IPS DF 6.9 (cell line): ENCODE data around the gene RBPMS2.

Experiments
- DNase-seq: peaks from one replicate; pipeline ENCODE4 v3.0.0-alpha.2; 2013; ENCODE audit warnings: low read depth, low spot score
- H3K27ac ChIP-seq: one replicate; pipeline ENCODE4 v1.5.1; 2013; ENCODE audit warnings: low read length, control low read depth
- H3K27me3 ChIP-seq: 2 replicates; pipeline ENCODE4 v1.6.1; 2013; ENCODE audit warnings: mild to moderate bottlenecking, low read length; ENCODE audit not compliant: control insufficient read depth, insufficient read depth
- H3K36me3 ChIP-seq: 2 replicates; pipeline ENCODE4 v1.6.1; 2013; ENCODE audit warnings: low read length; ENCODE audit not compliant: control insufficient read depth, insufficient read depth
- H3K4me1 ChIP-seq: 2 replicates; pipeline ENCODE4 v1.6.1; 2013; ENCODE audit warnings: low read length; ENCODE audit not compliant: control insufficient read depth, insufficient read depth
- H3K4me3 ChIP-seq: 2 replicates; pipeline ENCODE4 v1.5.1; 2013; ENCODE audit warnings: mild to moderate bottlenecking, low read length
- H3K9me3 ChIP-seq: 2 replicates; pipeline ENCODE4 v1.6.1; 2013; ENCODE audit warnings: low read length, inconsistent platforms; ENCODE audit not compliant: control insufficient read depth, insufficient read depth
- WGBS: extraction: QIAGEN DNeasy Blood & Tissue Kit; methylation state at CpG from one replicate; pipeline ENCODE4 v1.1.7; 2013; ENCODE audit warnings: mixed read lengths, missing lambda C conversion rate; ENCODE audit not compliant: insufficient read length, insufficient coverage; 5-methylcytosine and 5-hydroxymethylcytosine counted together

Gene RBPMS2

GRCh38 chr15:64772964-64773363 lies 2.4 kb downstream of the RBPMS2 start:
- peaks cover 17% of the 10 kb centered on the region for H3K4me1 ChIP-seq
- H3K27ac ChIP-seq, result no peak overlapping the region
- no peaks in the 10 kb centered on the region for H3K36me3 ChIP-seq
- WGBS, result no CpG with 5 or more reads among the region's 6 CpGs
- H3K9me3 ChIP-seq, result no peaks in the 10 kb centered on the region
- H3K27me3 ChIP-seq, result no peaks in the 10 kb centered on the region
- no peak for DNase-seq
- H3K4me3 ChIP-seq, result peak overlapping the region; percentile 16; the same call in 1 of the 2 replicates

GRCh38 chr15:64772488-64772887 lies 2.9 kb downstream of the RBPMS2 start:
- Histone ChIP-seq H3K27me3 (no peaks in the 10 kb centered on the region), H3K4me3 (no peak overlapping the region; the same call in 1 of the 2 replicates), H3K4me1 (peaks cover 17% of the 10 kb centered on the region), H3K9me3 (no peaks in the 10 kb centered on the region), H3K27ac (no peak overlapping the region), H3K36me3 (no peaks in the 10 kb centered on the region)
- no CpG with 5 or more reads among the region's 3 CpGs for whole genome bisulfite sequencing
- no peak for DNase-seq

- no peak overlapping the region for H3K4me3 ChIP-seq
- WGBS, result no CpG with 5 or more reads among the region's 2 CpGs
Observed at GRCh38 chr15:64770626-64771025, 4.8 kb downstream of the RBPMS2 start.

GRCh38 chr15:64767203-64767602 lies 8.2 kb downstream of the RBPMS2 start:
- DNase-seq, result no peak
- Histone ChIP-seq H3K4me3 (no peak overlapping the region), H3K4me1 (peaks cover 7% of the 10 kb centered on the region), H3K36me3 (0 out of 2 replicates have a peak, but pooled peaks cover 2% of the 10 kb centered on the region), H3K27ac (no peak overlapping the region), H3K9me3 (no peaks in the 10 kb centered on the region), H3K27me3 (no peaks in the 10 kb centered on the region)
- WGBS, result no CpG with 5 or more reads among the region's 7 CpGs

More at GRCh38 chr15:64770626-64771025, 4.8 kb downstream of the RBPMS2 start:
- no peaks in the 10 kb centered on the region for H3K9me3 ChIP-seq
- no peak overlapping the region for H3K27ac ChIP-seq
- no peaks in the 10 kb centered on the region for H3K27me3 ChIP-seq
- DNase-seq, result no peak
- peaks cover 16% of the 10 kb centered on the region for H3K4me1 ChIP-seq
- H3K36me3 ChIP-seq, result no peaks in the 10 kb centered on the region

GRCh38 chr15:64766058-64766457 lies 9.3 kb downstream of the RBPMS2 start:
- no peak for DNase-seq
- Histone ChIP-seq H3K4me1 (peaks cover 8% of the 10 kb centered on the region), H3K9me3 (no peaks in the 10 kb centered on the region), H3K27me3 (no peaks in the 10 kb centered on the region), H3K27ac (no peak overlapping the region), H3K4me3 (no peak overlapping the region), H3K36me3 (0 out of 2 replicates have a peak, but pooled peaks cover 2% of the 10 kb centered on the region)
- no CpG with 5 or more reads among the region's 8 CpGs for WGBS

GRCh38 chr15:64763874-64764273 lies 11.5 kb downstream of the RBPMS2 start:
- H3K36me3 ChIP-seq, result 0 out of 2 replicates have a peak, but pooled peaks cover 2% of the 10 kb centered on the region
- no peak overlapping the region for H3K27ac ChIP-seq
- H3K27me3 ChIP-seq, result no peaks in the 10 kb centered on the region
- peaks cover 5% of the 10 kb centered on the region for H3K4me1 ChIP-seq
- no peak overlapping the region for H3K4me3 ChIP-seq
- H3K9me3 ChIP-seq, result no peaks in the 10 kb centered on the region
- no CpG with 5 or more reads among the region's 4 CpGs for WGBS
- DNase-seq, result no peak

GRCh38 chr15:64763462-64763861 lies 11.9 kb downstream of the RBPMS2 start:
- H3K9me3 ChIP-seq, result no peaks in the 10 kb centered on the region
- no peak overlapping the region for H3K4me3 ChIP-seq
- H3K27ac ChIP-seq, result no peak overlapping the region
- 0 out of 2 replicates have a peak, but pooled peaks cover 2% of the 10 kb centered on the region for H3K36me3 ChIP-seq
- DNase-seq, result no peak
- H3K27me3 ChIP-seq, result no peaks in the 10 kb centered on the region
- H3K4me1 ChIP-seq, result peaks cover 5% of the 10 kb centered on the region

- DNase-seq, result no peak
- no peak overlapping the region for H3K4me3 ChIP-seq
- H3K36me3 ChIP-seq, result 0 out of 2 replicates have a peak, but pooled peaks cover 2% of the 10 kb centered on the region
- H3K27ac ChIP-seq, result no peak overlapping the region
- H3K27me3 ChIP-seq, result no peaks in the 10 kb centered on the region
- H3K9me3 ChIP-seq, result no peaks in the 10 kb centered on the region
- H3K4me1 ChIP-seq, result peaks cover 5% of the 10 kb centered on the region
- WGBS, result no CpG with 5 or more reads among the region's 8 CpGs
Observed at GRCh38 chr15:64763021-64763420, 12.4 kb downstream of the RBPMS2 start.

GRCh38 chr15:64762546-64762945 lies 12.8 kb downstream of the RBPMS2 start:
- Histone ChIP-seq H3K9me3 (no peaks in the 10 kb centered on the region), H3K27ac (no peak overlapping the region), H3K4me1 (peaks cover 5% of the 10 kb centered on the region), H3K27me3 (no peaks in the 10 kb centered on the region), H3K4me3 (no peak overlapping the region), H3K36me3 (0 out of 2 replicates have a peak, but pooled peaks cover 2% of the 10 kb centered on the region)
- no CpG with 5 or more reads among the region's 8 CpGs for WGBS
- no peak for DNase-seq

- Histone ChIP-seq H3K4me3 (no peak overlapping the region), H3K4me1 (peaks cover 3% of the 10 kb centered on the region), H3K27me3 (no peaks in the 10 kb centered on the region), H3K9me3 (no peaks in the 10 kb centered on the region), H3K27ac (no peak overlapping the region), H3K36me3 (peaks cover 2% of the 10 kb centered on the region; the same call in 1 of the 2 replicates)
- DNase-seq, result no peak
- WGBS, result no CpG with 5 or more reads among the region's 11 CpGs
Observed at GRCh38 chr15:64761156-64761555, 14.2 kb downstream of the RBPMS2 start.

GRCh38 chr15:64760056-64760455 lies 15.3 kb downstream of the RBPMS2 start:
- Histone ChIP-seq H3K4me1 (peaks cover 3% of the 10 kb centered on the region), H3K4me3 (no peak overlapping the region), H3K9me3 (no peaks in the 10 kb centered on the region), H3K27ac (no peak overlapping the region), H3K36me3 (peaks cover 2% of the 10 kb centered on the region; the same call in 1 of the 2 replicates), H3K27me3 (no peaks in the 10 kb centered on the region)
- WGBS, result no CpG with 5 or more reads among the region's 8 CpGs
- DNase-seq, result no peak
